Ovary (tissue), 9 donors: ENCODE data around the gene GALNT3. TPM values are rescaled to one million over a fixed set of nuclear protein-coding genes. Genes with fewer than 3 reads are reported as not detected.

Experiments used
- DNase-seq, 5 donors: peaks; one replicate each; pipeline ENCODE4 v3.0.0-alpha.2; 2019 to 2020
- H3K27ac ChIP-seq, 2 donors: fragments of 200-600 bp; one replicate each; pipeline versions ENCODE4 v1.5.1 to v1.8.0; 2019 to 2022
- H3K27me3 ChIP-seq: fragments of 200-600 bp; one replicate; pipeline ENCODE4 v1.8.0; 2022
- H3K36me3 ChIP-seq: fragments of 200-600 bp; sonication (generic); one replicate; pipeline ENCODE4 v1.5.1; 2019
- H3K4me1 ChIP-seq: one replicate; pipeline ENCODE4 v1.8.1; 2013; ENCODE audit warnings: mild to moderate bottlenecking, moderate library complexity; ENCODE audit not compliant: insufficient read depth
- H3K4me3 ChIP-seq: fragments of 200-600 bp; sonication (generic); one replicate; pipeline ENCODE4 v1.5.1; 2017
- H3K9me3 ChIP-seq, 2 donors: fragments of 200-600 bp in 1 of 2; sonication (generic) in 1 of 2; one replicate each; pipeline versions ENCODE4 v1.5.1 to v1.8.1; 2013 to 2019; ENCODE audit warnings: mild to moderate bottlenecking in 1 of 2, moderate library complexity in 1 of 2
- CTCF ChIP-seq, 3 donors: fragments of 450-650 bp in 2 of 3; fragments of 200-600 bp in 1 of 3; IDR thresholded peaks; one replicate each; pipeline versions ENCODE4 v1.5.1 to v1.8.0; 2016 to 2022; ENCODE audit warnings: antibody characterized with exemption in 3 of 3, mild to moderate bottlenecking in 1 of 3
- EP300 ChIP-seq: sonication (generic); formaldehyde crosslinking; IDR thresholded peaks from one replicate; pipeline ENCODE4 v1.6.1; 2017; ENCODE audit warnings: antibody characterized with exemption
- POLR2A ChIP-seq: fragments of 450-650 bp; IDR thresholded peaks from one replicate; pipeline ENCODE4 v1.6.1; 2017; ENCODE audit warnings: antibody characterized with exemption, mild to moderate bottlenecking, moderate library complexity
- WGBS, 3 donors: extraction: QIAGEN DNeasy Blood & Tissue Kit in 1 of 3; methylation state at CpG; one replicate each; pipeline versions ENCODE4 v1.1.5 to v1.1.7; 2013 to 2017; 5-methylcytosine and 5-hydroxymethylcytosine counted together
- intact Hi-C, 4 donors: fragments of 100-400 bp; cut with DNase I; formaldehyde crosslinking; loops; one replicate each; pipeline versions ENCODE4 v1.11.0 to v1.15.1; 2022 to 2023
- polyA plus RNA-seq, 2 donors: library from polyadenylated mRNA; stranded (reverse); fragments of 200-250 nt in 1 of 2; fragments of 350-450 nt in 1 of 2; fragmentation: Illumina TruSeq in 1 of 2; extraction: RNeasy Lipid Tissue Mini Kit (QIAGEN cat#74804) in 1 of 2; gene quantifications; one replicate each; pipeline ENCODE4 v1.2.3, GENCODE V29; 2013 to 2014
- total RNA-seq, 7 donors: library from RNA; depleted of rRNA in 2 of 7; stranded (reverse); fragments of >200 nt in 2 of 7; fragmentation: NEBNext Ultra II Directional in 3 of 7; extraction: Animal tissue kit (Norgen Biotek cat#: 25700) in 3 of 7; gene quantifications; one replicate each; pipeline versions ENCODE4 v1.1.0 to v1.2.4, GENCODE V29; 2016 to 2023
- donor health status: DM: no; HTN: no; CAD: no; lungs with moderate emphysema.
- donor health status: DM: no; HTN: no; CAD: no.
- donor health status: Bipolar disorder and iron deficiency.
- donor health status: DM: yes; HTN: yes; CAD: no.
- donor health status: DM: no; HTN: no; CAD: no.
- donor health status: DM: yes; HTN: yes; CAD: no.

GALNT3 gene
- total and polyA plus RNA-seq, 9 donors: 2.7 to 32.7 (median 5.2) TPM

- DNase-seq: no peak
- intact Hi-C loops: no loop called here
- Histone ChIP-seq H3K27ac (no peak overlapping the region), H3K4me3 (no peak overlapping the region), H3K27me3 (no peaks in the 10 kb centered on the region), H3K9me3 (no peaks in the 10 kb centered on the region), H3K36me3 (no peaks in the 10 kb centered on the region), H3K4me1 (no peaks in the 10 kb centered on the region)
- TF ChIP-seq POLR2A (no peak), EP300 (no peak), CTCF (IDR thresholded peaks at IDR 0.05) (no peak)
Observed at GRCh38 chr2:165725421-165725820, 68.6 kb downstream of the GALNT3 start.

- no peak overlapping the region for H3K4me3 ChIP-seq
- H3K27ac ChIP-seq: no peak overlapping the region
- intact Hi-C loops: no loop called here
- H3K4me1 ChIP-seq: no peaks in the 10 kb centered on the region
- H3K27me3 ChIP-seq: no peaks in the 10 kb centered on the region
- TF ChIP-seq EP300: no peak
- TF ChIP-seq POLR2A: no peak
- TF ChIP-seq CTCF (IDR thresholded peaks at IDR 0.05): no peak
- no peaks in the 10 kb centered on the region for H3K9me3 ChIP-seq
- no peaks in the 10 kb centered on the region for H3K36me3 ChIP-seq
- no peak for DNase-seq
Observed at GRCh38 chr2:165720511-165720910, 73.5 kb downstream of the GALNT3 start.

- no peaks in the 10 kb centered on the region for H3K4me1 ChIP-seq
- WGBS, 3 donors: 44 to 60% (median 45%) methylated on average over 1 of the region's 1 CpG
- H3K9me3 ChIP-seq: no peaks in the 10 kb centered on the region
- no peak overlapping the region for H3K27ac ChIP-seq
- intact Hi-C loops: no loop called here
- H3K4me3 ChIP-seq: no peak overlapping the region
- no peak for DNase-seq
- H3K27me3 ChIP-seq: no peaks in the 10 kb centered on the region
- TF ChIP-seq CTCF (IDR thresholded peaks at IDR 0.05): no peak
- TF ChIP-seq POLR2A: no peak
- TF ChIP-seq EP300: no peak
- no peaks in the 10 kb centered on the region for H3K36me3 ChIP-seq
Observed at GRCh38 chr2:165718610-165719210, 75.3 kb downstream of the GALNT3 start.

GRCh38 chr2:165716091-165716490, 78.0 kb downstream of the GALNT3 start:
- intact Hi-C loops: no loop called here
- H3K4me3 ChIP-seq: no peak overlapping the region
- no peaks in the 10 kb centered on the region for H3K9me3 ChIP-seq
- H3K4me1 ChIP-seq: no peaks in the 10 kb centered on the region
- H3K27ac ChIP-seq: no peak overlapping the region
- no peak for DNase-seq
- no peaks in the 10 kb centered on the region for H3K27me3 ChIP-seq
- WGBS, 3 donors: 21 to 34% (median 29%) methylated on average over 1 of the region's 1 CpG
- TF ChIP-seq CTCF (IDR thresholded peaks at IDR 0.05): no peak
- no peak for TF ChIP-seq POLR2A
- no peak for TF ChIP-seq EP300
- H3K36me3 ChIP-seq: no peaks in the 10 kb centered on the region
